ENCODE results near the gene ATG9B.

- TF ChIP-seq NAIF1 (CRISPR knock-in tag; IDR thresholded peaks at IDR 0.05; ENCODE audit: borderline replicate concordance) (no peak), POLR2AphosphoS5 (IDR thresholded peaks at IDR 0.05; ENCODE audit: low read depth, low read length) (no peak), ZNF770 (CRISPR knock-in tag; IDR thresholded peaks at IDR 0.05) (no peak), PATZ1 (CRISPR knock-in tag; IDR thresholded peaks at IDR 0.05) (no peak), E2F1 (CRISPR knock-in tag; IDR thresholded peaks at IDR 0.05) (no peak), ZNF678 (CRISPR knock-in tag; IDR thresholded peaks at IDR 0.05) (no peak), EZH2 (conservative IDR thresholded peaks at IDR 0.05; ENCODE audit: low read depth, low read length) (no peak), SMAD1 (CRISPR knock-in tag; IDR thresholded peaks at IDR 0.05; ENCODE audit: borderline replicate concordance, low read depth) (no peak), NBN (conservative IDR thresholded peaks at IDR 0.05) (no peak), CTCF (CRISPR knock-in tag; IDR thresholded peaks at IDR 0.05) (peak; percentile 26; the same call in 1 of the 2 replicates), IKZF1 (IDR thresholded peaks at IDR 0.05) (no peak), ATAD3A (CRISPR knock-in tag; IDR thresholded peaks at IDR 0.05) (no peak), ZNF83 (CRISPR knock-in tag; IDR thresholded peaks at IDR 0.05; ENCODE audit: borderline replicate concordance) (no peak), REXO4 (CRISPR knock-in tag; IDR thresholded peaks at IDR 0.05; ENCODE audit: borderline replicate concordance) (no peak)
These were observed 20.7 kb downstream of the ATG9B start for GRCh38 chr7:151003572-151003971.
